ENCODE data around the gene FARSA.

DNA sequence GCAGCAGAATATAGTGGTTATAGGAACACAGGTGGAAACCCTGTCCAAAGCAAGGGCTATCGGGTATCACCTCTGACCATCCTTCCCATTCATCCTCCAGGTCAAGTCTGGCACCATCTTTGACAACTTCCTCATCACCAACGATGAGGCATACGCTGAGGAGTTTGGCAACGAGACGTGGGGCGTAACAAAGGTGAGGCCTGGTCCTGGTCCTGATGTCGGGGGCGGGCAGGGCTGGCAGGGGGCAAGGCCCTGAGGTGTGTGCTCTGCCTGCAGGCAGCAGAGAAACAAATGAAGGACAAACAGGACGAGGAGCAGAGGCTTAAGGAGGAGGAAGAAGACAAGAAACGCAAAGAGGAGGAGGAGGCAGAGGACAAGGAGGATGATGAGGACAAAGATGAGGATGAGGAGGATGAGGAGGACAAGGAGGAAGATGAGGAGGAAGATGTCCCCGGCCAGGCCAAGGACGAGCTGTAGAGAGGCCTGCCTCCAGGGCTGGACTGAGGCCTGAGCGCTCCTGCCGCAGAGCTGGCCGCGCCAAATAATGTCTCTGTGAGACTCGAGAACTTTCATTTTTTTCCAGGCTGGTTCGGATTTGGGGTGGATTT lies 10.0 kb upstream of the FARSA start:
- TF ChIP-seq POLR2A (IDR thresholded peaks at IDR 0.05; ENCODE audit: low read length) = no peak
- no peak for TF ChIP-seq GATA1 (IDR thresholded peaks at IDR 0.05; ENCODE audit: low read depth, low read length)

Data from erythroblast (primary cell).